Muscle of arm (tissue), 14 donors: ENCODE results near the gene FAM217A. TPM values are rescaled to one million over a fixed set of nuclear protein-coding genes. Genes with fewer than 3 reads are reported as not detected.
"Not testable (repeated sequence)": the region's sequence is repeated elsewhere in the genome, so short reads cannot be mapped to it uniquely, and the experiment has no call there.

ENCODE experiments used
- DNase-seq: peaks from one replicate; pipeline ENCODE4 v3.0.0-alpha.2; 2013
- long read RNA-seq, 11 donors: transcript quantifications; one replicate each; lab custom pipeline, GENCODE V29; 2026
- polyA plus RNA-seq, 12 donors: library from polyadenylated mRNA; unstranded; fragments of 120-200 nt; gene quantifications; one replicate each; pipeline ENCODE4 v1.2.1, GENCODE V29; 2013; ENCODE audit not compliant: insufficient read length in 12 of 12

FAM217A gene, protein sequence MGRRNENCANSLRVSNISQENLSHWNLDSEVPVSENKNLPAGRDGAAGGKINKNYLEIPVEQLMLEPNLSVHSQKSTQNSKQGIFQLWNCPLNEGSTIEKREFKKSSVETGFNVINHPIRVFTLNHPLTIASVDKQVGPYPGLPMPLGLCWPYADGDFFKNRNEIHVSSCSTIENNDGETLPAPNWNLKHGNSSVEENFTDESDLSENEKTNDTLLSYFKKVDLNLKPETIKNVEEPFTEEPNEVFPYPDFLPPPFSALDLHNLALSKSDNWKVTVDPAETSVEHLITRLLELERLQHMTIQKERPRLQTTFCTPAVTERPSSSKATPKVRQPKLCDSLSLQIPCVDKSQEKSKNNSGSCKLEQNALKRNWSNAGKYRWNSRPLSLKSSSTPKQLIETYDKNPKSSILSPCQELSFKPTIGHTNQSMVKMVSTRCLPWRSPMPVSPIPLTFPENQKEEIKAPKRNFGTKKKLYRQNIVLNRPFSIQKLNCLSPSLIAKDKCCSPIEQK
- 1 to 10 TPM in 3 of 12 donors, under 1 TPM in 6, not detected in 3; 0.34 to 2.8 (median 0.68) TPM for polyA plus RNA-seq
- long read RNA-seq, donor 1 = 0 reads
- long read RNA-seq, donor 2 = 0 reads
- long read RNA-seq, donor 3 = 0 reads
- long read RNA-seq, donor 4 = 0 reads
- long read RNA-seq, donor 5 = 0 reads
- long read RNA-seq, donor 6 = 0 reads
- long read RNA-seq, donor 7 = 0 reads
- long read RNA-seq, donor 8 = 0 reads
- long read RNA-seq, donor 9 = 0 reads
- long read RNA-seq, donor 10 = 0 reads
- long read RNA-seq, donor 11 = 0 reads

DNA sequence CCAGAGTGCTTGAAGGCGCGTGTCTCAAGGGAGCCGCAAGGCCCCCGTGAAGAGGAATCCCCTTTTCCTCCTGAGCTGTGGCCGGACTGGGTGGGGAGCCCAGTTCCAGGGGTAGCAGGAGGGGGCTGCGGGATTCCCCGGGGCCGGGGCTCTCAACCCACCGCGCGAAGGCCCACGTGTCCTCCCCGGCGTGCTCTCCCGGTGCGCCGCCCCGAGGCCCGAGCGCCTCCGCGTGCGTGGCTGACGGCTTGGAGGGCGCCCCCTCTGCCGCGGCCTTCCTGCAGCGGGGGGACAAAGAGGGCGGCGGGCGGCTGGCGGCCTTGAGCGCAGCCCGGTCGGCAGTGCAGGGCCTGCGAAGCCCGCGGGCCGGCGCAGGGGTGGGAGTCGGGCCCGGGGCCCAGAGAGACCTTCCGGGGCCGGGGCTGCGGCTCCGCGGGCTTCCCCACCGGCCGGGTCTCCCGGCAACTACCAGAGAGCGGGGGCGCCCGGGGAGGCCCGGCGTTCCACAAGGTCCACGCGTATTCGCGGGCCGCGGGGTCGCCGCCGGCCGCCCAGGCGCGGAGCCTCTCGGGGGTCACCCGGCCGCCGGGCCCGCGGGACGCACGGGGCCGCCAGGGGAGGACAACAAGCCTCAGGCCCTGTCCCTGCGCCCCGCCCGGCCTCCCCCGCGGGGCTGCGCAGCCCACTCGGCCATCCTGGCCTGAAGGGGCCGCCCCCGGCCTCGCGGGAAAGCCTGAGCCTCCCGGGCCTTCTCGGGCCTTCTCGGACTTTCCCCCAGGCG is at the start of gene FAM217A:
TSS of gene FAM217A (minus strand) at position 447 of the 781 bp plus-strand sequence. CDS start 1,723 bp downstream, outside the sequence.
- DNase-seq = no peak

DNA sequence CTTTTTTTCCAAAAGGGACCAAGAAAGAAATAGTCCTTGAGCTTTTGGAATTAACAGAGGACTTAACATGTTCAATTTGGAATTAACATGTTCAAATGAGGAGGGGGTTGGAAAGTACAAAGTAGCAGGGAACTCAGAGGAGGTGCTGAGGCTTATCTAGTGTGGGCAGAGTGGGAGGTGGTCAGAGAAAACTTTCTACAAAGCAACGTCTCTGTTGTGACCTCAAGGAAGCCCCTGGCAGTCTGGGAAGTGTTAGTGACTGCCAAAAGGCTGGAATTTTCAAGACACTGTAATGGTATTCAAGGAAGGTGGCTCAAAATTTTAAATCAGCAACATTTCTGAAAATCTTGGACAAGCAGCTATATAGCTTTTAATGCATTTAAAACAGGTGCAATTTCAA is 49.1 kb upstream of the FAM217A start:
- no peak for DNase-seq

DNA sequence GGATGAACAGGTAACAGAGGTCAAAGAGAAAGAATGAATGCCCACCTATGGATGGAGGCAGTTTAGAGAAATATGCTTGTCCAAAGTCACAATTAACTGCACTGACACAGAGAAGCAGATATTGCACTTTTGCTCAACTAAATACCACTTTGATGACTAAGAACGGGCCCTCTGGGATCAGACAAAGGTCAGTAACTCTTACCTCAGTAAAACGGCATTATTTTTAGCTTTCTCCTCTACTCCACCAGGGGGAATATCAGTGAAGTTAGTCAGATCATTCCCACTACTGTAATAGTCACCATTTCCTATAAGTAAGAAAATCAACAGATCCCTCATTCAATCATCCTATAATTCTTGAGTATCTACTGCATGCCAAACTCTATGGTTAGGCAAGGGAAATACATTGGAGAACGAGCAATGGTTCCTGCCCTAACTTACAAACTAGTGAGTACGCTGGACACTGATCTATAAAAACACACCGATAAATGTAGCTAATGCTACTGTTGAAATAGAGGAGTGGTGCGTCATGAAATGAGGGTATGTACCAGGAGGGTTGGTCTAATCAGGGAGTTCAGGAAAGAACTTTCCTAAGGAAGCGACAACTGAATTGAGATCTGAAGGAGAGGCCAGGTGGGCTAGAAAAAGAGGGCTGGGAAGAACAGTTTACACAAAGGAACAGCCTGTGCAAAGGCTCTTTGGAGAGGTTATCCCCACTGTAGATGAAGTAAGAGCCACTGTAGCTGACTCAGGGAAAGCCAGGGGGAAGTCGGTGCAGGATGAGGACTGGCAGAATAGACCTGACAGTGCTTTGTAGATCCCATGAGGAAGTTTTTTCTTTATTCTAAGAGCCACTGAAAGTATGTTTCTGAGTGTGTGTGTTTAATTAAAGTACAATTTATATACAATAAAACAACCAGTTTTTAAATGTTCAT is 47.3 kb upstream of the FAM217A start:
- no peak for DNase-seq

DNA sequence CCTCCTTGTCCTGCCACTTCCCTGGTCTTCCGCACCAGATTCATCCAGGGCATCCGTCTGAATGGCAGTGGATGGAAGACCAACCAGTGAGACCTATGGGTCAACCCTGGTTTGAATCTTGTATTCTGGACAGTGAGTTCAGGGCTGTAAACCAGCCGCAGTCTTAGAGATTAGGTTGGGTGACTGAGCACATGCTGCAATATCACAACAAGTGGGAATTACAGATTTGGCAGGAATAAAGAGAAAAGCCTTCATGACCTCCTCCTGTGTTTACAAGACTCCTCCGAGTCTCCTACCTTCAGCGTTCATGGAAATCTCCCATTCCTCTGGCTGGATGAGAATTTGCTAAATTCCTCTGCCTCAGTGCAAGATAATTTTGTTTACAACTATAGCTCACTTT is 46.6 kb upstream of the FAM217A start:
- DNase-seq = no peak

DNA sequence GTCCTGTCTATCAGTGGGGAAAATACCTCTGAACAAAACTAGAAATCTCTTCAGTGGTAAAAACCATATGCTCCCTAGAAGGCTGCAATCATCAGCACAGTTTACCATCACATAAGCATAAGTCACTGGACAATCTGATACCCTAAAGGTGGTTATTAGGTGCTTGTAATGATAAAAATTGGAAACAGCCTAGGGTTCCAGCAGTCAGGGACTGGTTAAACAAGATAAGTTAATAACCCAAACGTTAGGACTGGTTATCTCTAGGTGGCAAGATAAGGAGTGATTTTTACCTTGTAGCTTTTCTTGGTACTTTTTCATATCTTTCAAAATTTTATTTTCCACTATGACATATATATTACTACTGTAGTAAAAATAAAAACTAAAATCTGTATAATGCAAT is 45.4 kb upstream of the FAM217A start:
- DNase-seq = no peak

DNA sequence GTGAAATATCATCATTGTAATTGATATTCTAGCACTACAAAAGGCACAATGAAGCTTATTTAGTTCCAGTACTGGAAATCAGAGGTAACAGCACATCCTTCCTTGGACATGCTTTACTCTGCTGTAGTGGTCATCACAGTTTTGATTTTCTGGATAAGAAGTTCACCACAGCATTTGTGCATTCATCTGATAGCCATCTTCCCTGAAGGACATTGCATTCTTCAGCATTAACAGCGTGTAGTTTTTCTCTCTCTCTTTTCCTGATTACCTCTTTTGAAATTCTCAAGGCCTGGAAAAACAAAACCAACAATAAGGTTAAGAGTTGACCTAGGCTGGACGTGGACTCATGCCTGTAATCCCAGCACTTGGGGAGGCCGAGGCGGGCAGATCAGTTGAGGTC is 36.8 kb upstream of the FAM217A start:
- DNase-seq = no peak

DNA sequence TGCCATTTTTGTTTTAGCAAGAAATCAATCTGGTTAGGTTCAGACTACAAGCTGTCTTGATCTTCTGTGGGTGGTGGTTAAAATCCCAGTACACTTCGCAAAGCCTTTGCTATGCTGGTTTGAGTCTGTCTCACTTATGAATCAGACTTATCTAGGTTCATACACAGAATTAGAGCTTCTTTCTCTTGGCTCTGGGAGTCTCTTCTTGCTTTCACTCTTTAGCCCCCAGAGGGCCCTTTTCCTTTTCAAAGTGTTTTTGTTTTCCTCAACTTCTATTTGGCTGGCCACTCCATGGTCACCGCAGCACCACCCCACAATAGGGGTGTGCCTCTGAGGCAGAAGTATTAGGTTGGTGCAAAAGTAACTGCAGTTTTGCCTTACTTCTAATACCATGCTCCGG is 35.2 kb upstream of the FAM217A start:
- DNase-seq = no peak

DNA sequence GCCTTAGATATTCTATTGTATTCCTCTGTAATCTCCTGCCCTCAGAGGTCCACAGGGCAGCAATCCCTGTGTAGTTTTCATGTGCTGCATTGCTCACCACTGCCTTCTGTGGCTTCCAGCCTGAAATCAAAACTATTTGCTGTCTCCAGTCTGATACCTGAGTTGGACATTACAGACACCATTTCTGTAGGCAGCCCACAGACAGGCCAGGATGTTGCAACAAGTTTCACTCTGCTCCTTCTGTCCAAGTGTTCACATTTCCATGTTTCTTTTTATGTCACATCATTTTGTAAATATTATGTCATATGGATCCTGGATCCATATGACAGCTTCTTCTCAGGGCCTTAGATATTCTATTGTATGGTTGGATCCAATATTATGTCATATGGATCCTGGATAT is 34.7 kb upstream of the FAM217A start:
- no peak for DNase-seq

DNA sequence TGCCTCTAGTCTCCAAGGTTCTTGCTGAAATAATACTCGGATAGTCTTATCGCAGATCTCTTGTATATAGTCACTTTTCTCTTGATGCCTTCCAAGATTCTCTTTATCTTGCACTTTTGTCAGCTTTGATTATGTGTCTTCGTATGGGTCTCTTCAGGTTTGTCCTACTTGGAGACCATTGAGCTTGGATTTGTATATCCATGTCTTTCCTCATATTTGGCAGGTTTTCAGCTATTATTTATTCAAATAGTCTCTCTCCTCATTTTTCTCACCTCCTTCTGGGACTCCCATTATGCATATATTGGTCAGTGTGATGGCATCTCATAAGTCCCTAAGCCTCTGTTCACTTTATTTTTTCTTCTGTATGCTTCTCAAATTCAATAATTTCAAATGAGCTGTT is 33.4 kb upstream of the FAM217A start:
- DNase-seq = no peak

DNA sequence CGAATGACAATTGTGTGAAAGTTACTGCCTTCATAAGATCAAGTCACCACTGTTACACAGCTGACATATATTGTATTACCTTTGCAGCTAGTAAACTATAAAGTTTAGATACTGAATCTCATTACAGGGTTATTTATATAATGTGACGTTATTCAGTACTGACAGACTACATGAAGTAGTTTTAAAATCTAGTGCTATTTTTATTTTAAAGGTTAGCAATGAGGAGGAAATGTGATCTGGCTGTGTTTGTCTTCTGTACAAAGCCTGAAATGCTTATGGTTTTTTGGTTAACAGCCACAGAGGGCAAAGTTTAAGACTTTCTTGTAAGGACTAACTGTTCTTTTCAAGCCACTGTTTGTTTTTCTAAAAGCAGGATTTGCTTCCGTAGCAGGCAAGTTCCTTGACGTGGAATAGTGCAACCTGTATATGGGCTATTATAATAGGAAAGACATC is 30.5 kb upstream of the FAM217A start:
- DNase-seq = not testable (repeated sequence)

DNA sequence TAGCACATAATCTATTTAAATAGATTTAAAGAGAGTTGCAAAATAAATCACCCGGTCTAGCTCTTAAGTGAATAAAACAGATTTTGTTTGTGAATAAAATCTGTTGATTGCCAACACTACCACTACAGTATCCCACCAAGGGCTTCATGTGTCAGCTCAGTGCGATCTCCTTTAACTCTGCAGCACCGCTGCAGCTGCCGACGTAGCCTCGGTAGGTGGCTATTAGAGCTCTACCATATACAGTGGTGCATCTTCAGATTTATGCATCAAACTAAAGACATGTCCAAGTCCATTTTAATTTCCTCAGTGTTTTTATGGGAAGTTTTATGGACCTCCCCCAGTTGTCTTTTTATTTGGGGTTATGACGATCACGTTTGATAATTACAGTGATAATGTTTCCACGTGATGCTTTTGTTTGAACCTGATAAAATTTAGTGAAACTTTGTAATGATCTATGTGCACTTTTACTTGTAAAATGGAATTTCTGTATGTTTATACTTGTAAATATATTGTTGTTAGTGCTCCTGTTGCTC is 29.7 kb upstream of the FAM217A start:
- DNase-seq = no peak

DNA sequence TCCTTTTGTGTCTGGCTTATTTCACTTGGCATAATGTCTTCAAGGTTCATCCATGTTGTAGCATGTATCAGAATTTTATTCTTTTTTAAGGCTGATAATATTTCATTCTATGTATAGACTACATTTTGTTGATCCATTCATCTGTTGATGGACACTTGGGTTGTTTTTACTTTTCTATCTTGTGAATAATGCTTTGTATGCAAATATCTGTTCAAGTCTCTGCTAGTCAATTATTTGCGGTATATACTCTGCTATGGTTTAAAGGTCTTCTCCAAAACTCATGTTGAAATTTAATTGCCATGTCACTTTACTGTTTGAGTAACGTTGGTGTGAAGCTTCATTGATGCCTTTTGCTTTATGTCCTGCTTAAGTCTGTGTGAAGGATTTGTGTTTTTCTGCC is 28.9 kb upstream of the FAM217A start:
- no peak for DNase-seq

DNA sequence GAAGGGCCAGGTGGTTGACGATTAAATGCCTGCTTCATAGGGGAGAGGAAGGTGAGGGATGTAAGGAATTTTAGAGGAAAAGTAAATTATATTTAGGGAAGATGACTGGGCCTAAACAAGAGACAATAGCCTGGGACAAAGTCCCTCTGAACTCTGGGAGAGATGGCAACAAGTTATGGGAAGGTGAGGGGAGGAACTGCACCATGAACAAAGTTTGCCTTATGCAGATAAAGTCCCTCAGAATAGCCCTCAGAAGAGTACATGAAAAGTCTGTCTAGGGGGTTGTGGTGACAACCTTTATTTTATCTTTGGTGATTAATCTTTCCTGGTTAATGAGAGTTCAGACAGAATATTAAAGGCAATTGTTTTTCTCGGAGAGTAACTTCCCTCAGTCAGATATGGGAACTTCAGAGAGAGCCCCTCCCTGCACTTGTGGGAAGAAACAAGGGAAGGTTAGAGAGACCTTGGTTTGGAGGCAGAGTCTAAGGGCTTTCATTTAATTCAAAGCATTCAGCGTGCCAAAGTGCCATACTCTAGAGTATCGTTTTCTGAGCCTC is 27.1 kb upstream of the FAM217A start:
- DNase-seq = no peak

DNA sequence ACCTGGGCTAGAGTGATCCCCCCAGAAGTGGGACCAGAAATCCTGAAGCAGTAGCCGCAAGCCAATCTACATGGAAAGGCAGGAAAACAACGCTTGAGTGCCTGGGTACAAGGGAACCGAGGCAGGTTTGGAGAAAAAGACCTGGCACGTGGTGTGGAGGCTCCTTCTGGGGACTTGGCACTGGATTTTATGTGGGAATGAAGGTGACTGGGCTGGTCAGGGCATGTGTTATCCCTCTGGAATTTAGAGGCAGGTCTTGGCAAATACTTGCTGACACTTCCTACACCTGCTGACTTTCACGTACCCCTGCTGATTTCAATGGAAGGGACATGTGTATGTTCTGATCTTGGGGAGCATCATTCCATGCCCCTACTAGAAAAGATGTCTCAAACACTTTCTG is 25.0 kb upstream of the FAM217A start:
- DNase-seq = no peak

DNA sequence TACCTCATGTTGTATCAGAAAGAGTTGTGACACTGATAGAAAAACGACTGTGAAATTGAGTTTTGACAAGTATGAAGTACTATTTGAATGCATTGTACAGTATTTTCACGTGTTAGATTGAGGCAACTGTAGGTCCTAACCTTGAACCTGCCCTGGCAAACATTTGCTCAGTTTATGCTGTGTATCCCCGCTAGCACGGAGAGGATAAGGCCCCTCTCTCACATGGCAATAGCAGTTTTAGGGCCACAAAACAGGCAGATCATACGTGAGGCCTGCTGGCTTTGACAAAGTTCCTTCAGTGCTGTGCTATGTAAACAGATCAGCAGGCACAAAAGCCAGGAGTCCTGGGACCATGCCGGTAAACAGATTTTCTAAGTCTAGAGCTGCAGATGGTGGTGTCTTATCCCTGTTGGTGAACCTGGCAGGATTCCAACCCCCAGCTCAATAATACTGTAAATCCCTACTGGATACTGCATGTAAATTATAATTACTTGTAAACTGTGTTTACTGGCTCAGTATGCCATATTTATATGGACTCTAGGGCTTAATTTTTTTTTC is 23.8 kb upstream of the FAM217A start:
- DNase-seq = no peak

DNA sequence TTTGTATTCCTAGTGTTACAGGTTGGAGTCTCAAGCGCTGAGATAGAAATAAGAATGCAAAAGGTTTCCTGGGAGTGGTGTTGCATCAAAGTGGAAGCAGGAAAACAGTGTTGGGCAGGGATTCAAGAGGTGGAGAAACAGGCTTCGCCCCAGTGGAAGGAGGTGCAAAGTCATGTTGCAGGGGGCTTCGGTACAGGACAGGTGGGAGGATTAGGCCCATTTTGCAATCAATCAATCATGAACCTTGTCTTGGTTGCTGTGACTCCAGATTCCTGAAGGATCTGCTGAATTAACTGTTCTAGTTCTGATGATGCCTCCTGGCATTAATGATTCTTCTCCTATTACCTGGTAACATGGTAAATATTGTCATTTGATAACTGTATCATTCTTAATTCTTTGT is 22.4 kb upstream of the FAM217A start:
- DNase-seq = no peak

DNA sequence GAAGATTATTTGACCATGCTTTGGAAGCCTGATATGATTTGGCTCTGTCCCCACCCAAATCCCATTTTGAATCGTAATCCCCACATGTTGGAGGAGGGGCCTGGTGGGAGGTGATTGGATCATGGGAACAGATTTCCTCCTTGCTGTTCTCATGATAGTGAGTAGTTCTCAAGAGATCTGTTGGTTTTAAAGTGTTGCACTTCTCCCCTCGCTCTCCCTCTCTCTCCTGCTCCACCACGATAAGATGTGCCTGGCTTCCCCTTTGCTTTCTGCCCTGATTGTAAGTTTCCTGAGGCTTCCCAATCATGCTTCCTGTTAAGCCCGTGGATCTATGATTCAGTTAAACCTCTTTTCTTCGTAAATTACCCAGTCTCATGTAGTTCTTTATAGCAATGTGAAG is 21.7 kb upstream of the FAM217A start:
- DNase-seq = no peak

DNA sequence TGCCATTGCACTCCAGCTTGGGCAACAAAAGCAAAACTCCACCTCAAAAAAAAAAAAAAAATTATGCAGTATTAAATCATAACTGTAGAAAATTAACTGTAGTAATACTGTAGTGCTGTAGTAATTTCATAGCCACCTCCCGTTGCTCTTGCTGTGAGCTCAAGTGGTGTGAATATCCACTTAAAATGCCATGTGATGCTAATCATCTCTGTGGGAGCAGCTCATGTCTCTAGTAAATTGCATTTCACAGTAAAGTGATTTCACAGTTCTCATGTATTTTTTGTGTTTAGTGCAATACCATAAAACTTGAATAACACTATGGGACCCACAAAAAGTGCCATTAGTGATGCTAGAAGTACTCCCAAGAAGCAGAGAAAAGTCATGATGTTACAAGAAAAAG is 14.4 kb upstream of the FAM217A start:
- DNase-seq = no peak

DNA sequence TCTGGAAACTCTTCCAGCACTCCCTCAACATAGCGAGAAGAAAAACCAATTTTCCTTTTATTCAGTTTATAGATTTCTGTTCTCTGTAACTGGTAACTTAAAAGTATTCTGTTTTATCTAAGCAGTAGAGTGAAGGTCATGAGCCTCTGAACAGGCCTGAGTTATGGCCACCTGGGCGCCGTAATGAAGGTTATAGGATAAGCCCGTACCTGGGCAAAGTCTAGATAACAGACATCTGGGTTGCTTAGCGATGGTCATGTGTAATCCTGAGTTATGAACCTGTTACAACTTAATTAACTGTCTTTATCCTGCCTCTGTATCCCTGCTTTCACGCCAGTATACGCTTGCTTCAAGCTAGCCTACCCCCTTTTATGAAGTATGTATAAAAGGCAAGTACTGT is 13.0 kb upstream of the FAM217A start:
- no peak for DNase-seq

DNA sequence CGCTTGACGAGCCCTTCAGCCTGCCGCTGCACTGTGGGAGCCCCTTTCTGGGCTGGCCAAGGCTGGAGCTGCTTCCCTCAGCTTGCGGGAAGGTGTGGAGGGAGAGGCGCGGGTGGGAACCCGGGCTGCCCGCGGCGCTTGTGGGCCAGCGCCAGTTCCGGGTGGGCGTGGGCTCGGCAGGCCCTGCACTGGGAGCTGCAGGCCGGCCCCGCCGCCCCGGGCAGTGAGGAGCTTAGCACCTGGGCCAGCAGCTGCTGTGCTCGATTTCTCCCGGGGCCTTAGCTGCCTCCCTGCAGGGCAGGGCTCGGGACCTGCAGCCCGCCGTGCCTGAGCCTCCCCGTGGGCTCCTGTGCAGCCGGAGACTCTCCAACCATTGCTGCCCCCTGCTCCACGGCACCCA is 11.1 kb upstream of the FAM217A start:
- not testable (repeated sequence) for DNase-seq
